Effector memory CD4-positive, alpha-beta T cell (primary cell): ENCODE measurements around the gene ZNF544.
A peak's percentile ranks its signal among the peaks of the same experiment; 100 is the strongest.

Experiments used
- DNase-seq, 3 donors: peaks; one replicate each; pipeline ENCODE4 v3.0.0-alpha.2; 2020
- H3K27ac ChIP-seq: 2 replicates; pipeline ENCODE4 v1.7.0; 2013; ENCODE audit warnings: mild to moderate bottlenecking, low read length, moderate library complexity; ENCODE audit not compliant: insufficient read depth, poor library complexity, severe bottlenecking
- H3K27me3 ChIP-seq: replicated peaks from 2 replicates; pipeline ENCODE4 v1.7.0; 2013; ENCODE audit warnings: mild to moderate bottlenecking, low read length; ENCODE audit not compliant: insufficient read depth, control insufficient read depth, poor library complexity, severe bottlenecking
- H3K36me3 ChIP-seq: 2 replicates; pipeline ENCODE4 v1.7.0; 2013; ENCODE audit warnings: mild to moderate bottlenecking, low read length, moderate library complexity; ENCODE audit not compliant: control insufficient read depth, insufficient read depth
- H3K4me1 ChIP-seq: 2 replicates; pipeline ENCODE4 v1.7.0; 2013; ENCODE audit warnings: low read length, mild to moderate bottlenecking; ENCODE audit not compliant: control insufficient read depth, insufficient read depth, poor library complexity, severe bottlenecking
- H3K4me3 ChIP-seq: 2 replicates; pipeline ENCODE4 v1.7.0; 2013; ENCODE audit warnings: low read length, low read depth, mild to moderate bottlenecking; ENCODE audit not compliant: insufficient read depth, poor library complexity, severe bottlenecking
- H3K9me3 ChIP-seq: 2 replicates; pipeline ENCODE4 v1.7.0; 2013; ENCODE audit warnings: mild to moderate bottlenecking, low read length, moderate library complexity; ENCODE audit not compliant: control insufficient read depth
- total RNA-seq, 3 donors: gene quantifications; one replicate each; lab custom pipeline; 2026; lab: John Stamatoyannopoulos, UW

The ZNF544 gene
- 12.3 to 23.4 (median 23.0) reads per million in 3 donors for total RNA-seq

DNA sequence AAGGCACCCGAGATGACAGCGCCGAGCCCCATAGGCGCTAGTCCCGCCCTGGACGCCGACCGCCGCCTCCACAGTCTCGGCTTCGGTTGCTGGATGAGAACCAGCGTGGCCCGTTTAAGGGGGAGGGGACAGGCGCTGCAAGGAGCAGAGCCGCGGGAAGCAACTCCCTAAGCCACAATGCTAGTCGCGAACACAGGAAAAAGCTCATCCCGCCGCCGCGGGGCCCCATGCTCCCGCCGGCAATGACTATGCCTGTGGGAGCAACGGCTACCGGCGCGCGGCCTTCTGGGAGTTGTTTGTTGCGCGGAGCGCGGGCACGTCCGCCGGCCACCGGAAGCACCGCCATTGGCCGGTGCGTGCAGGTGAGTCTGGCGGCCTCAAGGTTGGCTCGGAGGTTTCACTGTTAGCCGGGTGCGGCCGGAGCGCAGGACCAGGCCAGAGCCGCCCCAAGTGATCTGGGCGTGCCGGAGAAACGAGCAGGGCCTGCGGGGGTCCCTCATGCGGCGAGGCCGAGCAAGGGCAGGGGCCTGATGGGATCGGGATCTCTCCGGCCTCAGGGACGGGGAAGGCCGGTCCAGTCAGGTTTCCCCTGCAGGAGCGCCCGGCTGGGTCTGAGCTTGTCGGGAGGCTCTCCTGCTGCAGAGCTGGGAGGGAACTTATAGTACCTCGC, at the start of gene ZNF544:
ZNF544 (plus strand) TSS at position 330 of the 670 bp plus-strand sequence. CDS start 15,110 bp downstream, outside the sequence.
- H3K27me3 ChIP-seq = no peaks in the 10 kb centered on the region
- no peaks in the 10 kb centered on the region for H3K9me3 ChIP-seq
- H3K36me3 ChIP-seq = peaks cover 35% of the 10 kb centered on the region
- peak in 2 of 3 donors; percentile 9 to 28 for DNase-seq
- peaks cover 8% of the 10 kb centered on the region for H3K4me1 ChIP-seq
- H3K4me3 ChIP-seq = peak within 1 kb of the TSS; percentile 88
- peak within 1 kb of the TSS; percentile 43 for H3K27ac ChIP-seq

DNA sequence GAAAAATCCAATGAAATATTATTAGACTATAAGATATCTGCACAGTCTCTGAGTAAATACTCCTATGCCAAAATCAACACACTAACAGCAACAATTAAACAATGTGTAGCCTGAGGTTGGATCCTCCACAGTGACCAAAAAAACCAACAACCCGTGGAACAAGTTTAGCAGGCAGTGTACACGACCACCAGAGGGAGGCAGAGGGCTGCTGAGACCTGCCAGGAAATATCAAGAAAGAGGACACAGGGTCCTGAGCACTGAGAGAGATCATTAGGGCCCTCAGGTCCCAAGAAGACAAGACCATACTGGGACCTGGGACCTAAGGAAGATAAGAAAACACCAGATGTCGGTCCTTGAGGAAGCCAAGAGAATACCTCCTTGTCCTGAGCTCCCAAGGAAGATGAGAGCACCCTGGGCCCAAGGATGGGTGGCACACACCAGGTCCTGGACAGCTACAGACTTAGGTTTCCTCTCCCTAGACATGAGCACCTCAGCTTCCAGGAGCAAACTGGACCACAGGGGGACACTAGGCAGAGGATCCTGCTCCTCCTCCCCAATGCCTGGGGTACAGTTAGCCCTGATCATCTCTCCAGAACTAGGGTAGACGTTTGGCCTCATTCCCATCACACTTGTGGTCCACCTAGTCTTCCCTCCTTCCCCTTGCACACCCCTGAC, 46.7 kb upstream of the ZNF544 start:
- H3K27ac ChIP-seq = no peak overlapping the region
- H3K9me3 ChIP-seq = peaks cover 39% of the 10 kb centered on the region
- H3K27me3 ChIP-seq = no peaks in the 10 kb centered on the region
- peak overlapping the region; percentile 88 for H3K4me3 ChIP-seq
- no peaks in the 10 kb centered on the region for H3K4me1 ChIP-seq
- DNase-seq = peak; percentile 28 to 38 (median 36)
- peaks cover 19% of the 10 kb centered on the region for H3K36me3 ChIP-seq

DNA sequence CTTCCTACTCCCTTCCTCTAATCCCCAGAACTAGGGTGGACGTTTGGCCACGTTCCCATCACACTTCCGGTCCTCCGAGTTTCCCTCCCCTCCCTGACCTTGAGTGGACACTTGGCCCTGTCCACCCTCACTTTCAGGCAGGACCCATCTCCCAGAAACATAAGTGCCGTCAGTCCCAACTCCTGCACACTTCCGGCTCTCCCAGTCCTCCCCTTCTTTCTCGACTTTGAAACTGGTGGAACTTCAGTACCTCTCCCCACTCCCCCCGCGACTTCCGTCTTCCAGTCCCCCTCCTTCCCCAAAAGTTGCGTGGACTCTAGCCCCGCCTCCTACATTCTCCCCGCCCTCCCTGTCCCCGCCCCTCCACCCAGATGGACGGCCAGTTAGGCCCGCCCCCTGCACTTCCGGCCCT, 46.1 kb upstream of the ZNF544 start:
- no peaks in the 10 kb centered on the region for H3K4me1 ChIP-seq

DNA sequence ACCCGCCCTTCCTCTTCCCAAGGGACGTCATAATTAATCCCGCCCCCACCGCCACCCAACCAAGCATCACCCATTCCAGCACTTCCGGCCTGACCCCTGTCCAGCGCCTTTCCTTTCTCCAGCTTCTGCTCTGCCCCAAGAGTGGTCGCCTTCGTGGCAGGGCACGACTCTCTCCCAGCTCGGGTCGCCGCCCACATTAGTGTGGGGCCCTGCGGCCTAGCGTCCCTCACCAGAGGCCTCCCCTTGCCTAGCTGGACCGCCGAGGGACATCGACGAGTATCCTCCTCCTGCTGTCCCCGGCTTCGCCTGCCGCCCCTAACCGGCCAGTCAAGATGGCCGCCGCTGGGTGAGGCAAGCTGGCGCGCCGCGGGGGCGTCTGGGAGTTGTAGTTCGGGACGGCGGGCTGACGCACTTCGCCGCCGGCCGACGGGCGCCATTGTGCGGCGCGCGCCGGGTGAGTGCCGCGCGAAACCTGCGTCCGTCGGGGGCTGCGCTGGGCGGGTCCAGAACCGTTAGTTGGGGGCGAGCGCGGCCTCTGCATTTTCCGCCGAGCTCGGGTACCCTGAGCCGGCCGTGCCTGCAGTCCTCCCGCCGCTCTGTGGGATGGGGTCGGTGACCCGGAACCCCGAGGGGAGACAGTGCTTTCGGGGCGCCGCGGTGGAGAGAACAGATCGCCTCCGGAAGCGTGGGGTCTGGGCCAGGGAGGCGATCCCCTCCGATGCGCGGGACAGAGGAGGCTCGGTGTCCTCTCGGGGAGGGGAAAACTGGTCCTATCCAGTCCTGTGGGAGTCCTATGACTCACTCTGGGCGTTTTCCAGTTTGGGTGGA, 45.5 kb upstream of the ZNF544 start, which contains the start of gene ZNF274:
ZNF274 (plus strand) TSS at position 73 of the 828 bp plus-strand sequence. CDS start 905 bp downstream, outside the sequence.
- Histone ChIP-seq H3K27me3 (no peaks in the 10 kb centered on the region), H3K4me3 (peak within 1 kb of the TSS; percentile 88), H3K27ac (peak within 1 kb of the TSS; percentile 95), H3K36me3 (peaks cover 28% of the 10 kb centered on the region), H3K9me3 (peaks cover 38% of the 10 kb centered on the region), H3K4me1 (no peaks in the 10 kb centered on the region)
- DNase-seq = peak; percentile 80 to 88 (median 81)

More for the DNA sequence above, 46.1 kb upstream of the ZNF544 start:
- H3K27me3 ChIP-seq = no peaks in the 10 kb centered on the region
- peak overlapping the region; percentile 88 for H3K4me3 ChIP-seq
- H3K36me3 ChIP-seq = peaks cover 22% of the 10 kb centered on the region
- H3K27ac ChIP-seq = peak overlapping the region; percentile 95
- peak; percentile 70 to 84 (median 81) for DNase-seq
- H3K9me3 ChIP-seq = peaks cover 36% of the 10 kb centered on the region

DNA sequence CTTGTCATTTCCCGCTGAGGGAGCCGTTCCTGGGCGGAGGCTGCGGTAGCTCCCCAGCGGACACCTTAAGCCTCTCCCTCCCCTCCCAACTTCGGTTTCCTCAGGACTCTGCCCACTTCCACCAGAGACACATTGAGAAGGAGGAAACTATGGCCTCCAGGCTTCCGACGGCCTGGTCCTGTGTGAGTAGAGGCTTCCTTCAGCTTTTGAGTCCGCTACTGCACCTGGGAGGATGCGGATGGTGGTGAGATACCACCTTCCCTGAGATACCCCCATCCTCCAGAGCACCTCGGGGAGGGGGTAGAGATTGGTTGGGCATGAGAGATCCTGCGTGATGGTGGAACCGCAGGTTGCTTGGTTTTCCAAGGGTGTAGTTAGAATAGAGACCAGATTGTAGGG, 44.9 kb upstream of the ZNF544 start:
- H3K9me3 ChIP-seq = peaks cover 40% of the 10 kb centered on the region
- no peak for DNase-seq
- no peaks in the 10 kb centered on the region for H3K4me1 ChIP-seq
- H3K27ac ChIP-seq = peak overlapping the region; percentile 95
- no peaks in the 10 kb centered on the region for H3K27me3 ChIP-seq
- peak overlapping the region; percentile 88 for H3K4me3 ChIP-seq
- H3K36me3 ChIP-seq = peaks cover 30% of the 10 kb centered on the region

DNA sequence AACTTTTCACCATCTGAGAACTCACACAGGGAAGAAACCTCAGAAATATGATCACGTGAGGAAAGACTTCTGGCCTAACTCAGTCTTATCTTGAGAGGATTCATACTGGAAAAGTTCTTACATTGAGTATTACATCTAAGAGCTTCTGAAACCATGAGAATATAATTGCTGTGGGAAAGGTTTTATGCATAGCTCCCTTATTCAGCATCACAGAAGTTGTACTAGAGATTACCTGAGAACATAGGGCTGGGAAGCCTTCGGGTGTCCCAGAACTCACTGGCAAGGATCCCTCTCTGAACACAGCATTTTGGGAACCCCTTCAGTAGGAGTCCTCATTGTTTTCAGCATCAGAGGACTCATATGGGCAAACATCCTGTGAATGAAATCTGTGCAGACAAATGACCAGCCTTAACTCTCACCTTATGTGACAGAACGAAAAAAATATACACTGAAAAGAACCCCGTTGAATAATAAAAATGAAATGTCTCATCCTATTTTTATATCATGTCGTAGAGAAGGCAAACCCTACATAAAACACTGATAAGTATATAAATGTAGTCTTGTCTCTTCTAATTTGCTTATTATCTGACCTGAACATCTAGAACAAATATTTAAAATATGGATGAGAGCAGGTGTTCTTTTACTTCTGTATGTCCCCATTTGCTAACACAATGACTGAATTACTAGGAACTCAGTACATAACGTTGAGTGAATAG, 31.7 kb upstream of the ZNF544 start:
- Histone ChIP-seq H3K36me3 (peaks cover 91% of the 10 kb centered on the region), H3K4me1 (no peaks in the 10 kb centered on the region), H3K27ac (no peak overlapping the region), H3K9me3 (peaks cover 89% of the 10 kb centered on the region), H3K27me3 (no peaks in the 10 kb centered on the region), H3K4me3 (peak overlapping the region; percentile 2)
- DNase-seq = no peak

DNA sequence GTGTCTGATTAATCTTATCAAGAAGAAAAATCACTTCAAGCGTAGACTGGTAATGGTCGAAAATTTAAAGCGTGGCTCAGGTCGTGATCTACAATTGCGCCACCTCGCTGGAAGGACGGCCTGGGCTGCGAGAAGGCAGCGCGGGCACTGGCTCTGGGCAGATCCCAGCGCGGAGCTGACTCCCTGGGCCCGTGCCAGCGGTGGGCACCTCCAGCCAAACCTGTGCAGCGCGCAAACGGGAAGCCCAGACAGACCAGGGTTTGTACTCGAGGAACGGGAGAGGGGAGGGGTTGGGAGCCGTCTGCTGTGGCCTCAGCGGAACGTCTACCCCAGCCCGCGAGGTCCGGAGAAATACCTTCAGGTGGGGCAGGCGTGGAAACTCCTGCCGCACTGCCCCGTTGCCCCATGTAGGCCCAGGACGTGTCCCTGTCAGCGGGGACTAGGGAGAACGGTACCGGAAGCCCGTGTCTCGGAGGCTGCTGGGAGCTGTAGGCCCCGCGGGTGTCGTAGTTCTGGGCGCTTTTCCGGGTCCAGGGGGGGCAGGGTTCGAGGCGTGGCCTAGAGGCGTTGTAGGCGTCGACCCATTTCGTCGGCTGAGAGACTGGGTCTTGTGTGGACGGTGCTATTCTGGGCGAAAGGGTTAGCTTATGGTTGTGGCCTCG, 24.8 kb upstream of the ZNF544 start:
- no peak overlapping the region for H3K27ac ChIP-seq
- no peak overlapping the region for H3K4me3 ChIP-seq
- peaks cover 96% of the 10 kb centered on the region for H3K9me3 ChIP-seq
- peaks cover 81% of the 10 kb centered on the region for H3K36me3 ChIP-seq
- H3K27me3 ChIP-seq = no peaks in the 10 kb centered on the region
- no peaks in the 10 kb centered on the region for H3K4me1 ChIP-seq
- DNase-seq = no peak

DNA sequence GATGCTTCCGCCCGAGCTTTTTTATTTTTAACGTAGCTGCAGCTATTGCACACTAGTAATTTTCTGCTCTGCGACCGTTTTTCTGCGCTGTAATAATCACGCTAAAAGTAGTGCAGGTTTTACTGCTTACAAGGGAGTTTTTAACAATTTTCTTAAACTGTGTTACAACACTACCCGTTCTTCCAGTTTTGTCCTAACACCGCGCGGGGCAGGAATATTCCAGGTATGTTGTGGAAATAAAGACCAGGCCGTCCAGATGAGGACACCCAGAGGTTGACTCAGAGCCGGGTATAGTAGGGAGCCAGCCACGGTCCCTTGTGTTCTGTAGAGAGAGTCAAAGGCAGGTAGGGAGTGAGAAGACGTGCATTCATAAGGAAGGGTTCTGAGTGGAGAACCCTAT, 24.1 kb upstream of the ZNF544 start:
- Histone ChIP-seq H3K27ac (no peak overlapping the region), H3K36me3 (peaks cover 81% of the 10 kb centered on the region), H3K4me3 (no peak overlapping the region), H3K9me3 (peaks cover 96% of the 10 kb centered on the region), H3K27me3 (no peaks in the 10 kb centered on the region), H3K4me1 (no peaks in the 10 kb centered on the region)
- no peak for DNase-seq

DNA sequence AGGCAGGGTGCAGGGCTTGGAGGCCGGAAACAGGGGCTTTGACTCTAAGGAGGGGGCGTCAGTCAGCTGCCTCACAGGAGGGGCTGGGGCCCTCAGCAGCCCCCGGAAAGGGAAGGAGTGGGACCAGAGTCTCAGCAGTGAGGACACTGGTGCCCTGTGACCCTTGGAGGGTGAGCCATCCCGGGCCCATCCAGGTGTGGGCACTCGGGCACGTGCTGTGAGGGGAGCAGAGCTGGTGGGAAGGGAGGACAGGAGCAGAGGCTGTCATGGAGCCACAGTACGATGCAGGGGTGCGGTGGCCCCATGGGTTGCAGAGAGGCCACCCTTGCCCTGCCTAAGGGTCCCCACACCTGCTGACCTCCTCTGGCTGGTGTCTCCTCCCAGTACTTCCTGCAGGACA, 19.1 kb upstream of the ZNF544 start:
- no peak overlapping the region for H3K27ac ChIP-seq
- H3K27me3 ChIP-seq = no peaks in the 10 kb centered on the region
- peaks cover 100% of the 10 kb centered on the region for H3K9me3 ChIP-seq
- H3K4me3 ChIP-seq = no peak overlapping the region
- DNase-seq = no peak
- H3K4me1 ChIP-seq = no peaks in the 10 kb centered on the region
- peaks cover 85% of the 10 kb centered on the region for H3K36me3 ChIP-seq
